Measurements from ENCODE around the gene EIF5. TPM values are rescaled to one million over a fixed set of nuclear protein-coding genes. Genes with fewer than 3 reads are reported as not detected.

Gene EIF5
- 214 and 229 TPM in 2 replicates for total RNA-seq
- long read RNA-seq, full-length matches to known transcripts, result 225 of 447 reads
- long read RNA-seq, partial matches to known transcripts, result 206 of 447 reads
- long read RNA-seq, other reads (novel, unspliced or antisense), result 16 of 447 reads

DNA sequence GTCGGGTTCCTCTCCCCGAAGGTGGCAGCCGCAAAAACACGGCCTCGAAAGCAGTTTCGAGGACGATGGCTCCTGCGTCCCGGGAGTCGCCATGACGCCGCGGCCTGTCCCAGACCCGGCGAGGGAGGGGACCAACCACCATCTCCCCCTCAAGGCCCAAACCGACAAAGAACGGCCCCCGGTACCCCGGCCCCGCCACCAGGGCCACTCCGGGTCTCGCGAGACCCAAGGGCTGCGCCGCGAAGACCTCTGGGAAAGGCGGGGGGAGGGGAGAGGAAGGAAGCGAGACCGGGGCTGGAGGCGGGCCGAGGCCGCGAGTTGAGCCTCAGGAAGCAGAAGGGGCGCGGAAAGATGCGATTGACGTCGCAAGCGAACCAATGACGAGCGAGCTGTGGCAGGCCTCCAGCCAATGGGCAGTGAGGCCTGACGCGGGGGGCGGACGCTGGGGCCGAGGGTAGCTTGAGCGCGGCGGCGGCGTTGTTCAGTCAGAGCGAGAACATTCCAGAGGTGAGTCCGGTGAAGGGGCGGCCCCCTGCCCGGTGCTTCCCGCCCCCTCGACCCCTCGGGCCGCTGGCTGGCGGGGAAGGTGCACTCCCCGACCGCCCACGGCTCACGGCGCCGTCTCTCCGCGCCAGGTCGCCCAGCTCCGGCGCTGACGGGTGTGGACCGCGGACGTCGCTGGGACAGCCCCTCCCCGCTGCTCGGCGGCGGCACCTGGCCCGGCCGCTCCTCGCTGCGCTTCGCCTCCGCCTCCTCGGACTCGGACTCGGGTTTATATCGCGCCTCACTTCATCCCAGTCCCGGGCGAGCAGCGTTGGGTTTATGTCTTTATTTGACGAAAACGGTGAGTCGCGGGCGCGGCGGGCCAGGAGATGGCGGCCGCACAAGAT, at the start of gene EIF5:
EIF5 (plus strand) TSS at position 484 of the 890 bp plus-strand sequence. CDS start 1,624 bp downstream, outside the sequence.
- peaks cover 21% of the 10 kb centered on the region for H3K4me1 Mint-ChIP-seq (ENCODE audit: unreplicated experiment)
- TF ChIP-seq, protein P1, sequence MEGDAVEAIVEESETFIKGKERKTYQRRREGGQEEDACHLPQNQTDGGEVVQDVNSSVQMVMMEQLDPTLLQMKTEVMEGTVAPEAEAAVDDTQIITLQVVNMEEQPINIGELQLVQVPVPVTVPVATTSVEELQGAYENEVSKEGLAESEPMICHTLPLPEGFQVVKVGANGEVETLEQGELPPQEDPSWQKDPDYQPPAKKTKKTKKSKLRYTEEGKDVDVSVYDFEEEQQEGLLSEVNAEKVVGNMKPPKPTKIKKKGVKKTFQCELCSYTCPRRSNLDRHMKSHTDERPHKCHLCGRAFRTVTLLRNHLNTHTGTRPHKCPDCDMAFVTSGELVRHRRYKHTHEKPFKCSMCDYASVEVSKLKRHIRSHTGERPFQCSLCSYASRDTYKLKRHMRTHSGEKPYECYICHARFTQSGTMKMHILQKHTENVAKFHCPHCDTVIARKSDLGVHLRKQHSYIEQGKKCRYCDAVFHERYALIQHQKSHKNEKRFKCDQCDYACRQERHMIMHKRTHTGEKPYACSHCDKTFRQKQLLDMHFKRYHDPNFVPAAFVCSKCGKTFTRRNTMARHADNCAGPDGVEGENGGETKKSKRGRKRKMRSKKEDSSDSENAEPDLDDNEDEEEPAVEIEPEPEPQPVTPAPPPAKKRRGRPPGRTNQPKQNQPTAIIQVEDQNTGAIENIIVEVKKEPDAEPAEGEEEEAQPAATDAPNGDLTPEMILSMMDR (IDR thresholded peaks at IDR 0.05), result peak; percentile 4
- H3K4me3 Mint-ChIP-seq (ENCODE audit: unreplicated experiment), result peak within 1 kb of the TSS; percentile 85
- no peaks in the 10 kb centered on the region for H3K9me3 Mint-ChIP-seq (ENCODE audit: unreplicated experiment)
- no peaks in the 10 kb centered on the region for H3K27me3 Mint-ChIP-seq (ENCODE audit: unreplicated experiment)
- DNase-seq (ENCODE audit: extremely low spot score, unreplicated experiment), result peak; percentile 100
- peaks cover 34% of the 10 kb centered on the region for H3K36me3 Mint-ChIP-seq (ENCODE audit: unreplicated experiment)
- peak within 1 kb of the TSS; percentile 95 for H3K27ac Mint-ChIP-seq (ENCODE audit: unreplicated experiment)

DNA sequence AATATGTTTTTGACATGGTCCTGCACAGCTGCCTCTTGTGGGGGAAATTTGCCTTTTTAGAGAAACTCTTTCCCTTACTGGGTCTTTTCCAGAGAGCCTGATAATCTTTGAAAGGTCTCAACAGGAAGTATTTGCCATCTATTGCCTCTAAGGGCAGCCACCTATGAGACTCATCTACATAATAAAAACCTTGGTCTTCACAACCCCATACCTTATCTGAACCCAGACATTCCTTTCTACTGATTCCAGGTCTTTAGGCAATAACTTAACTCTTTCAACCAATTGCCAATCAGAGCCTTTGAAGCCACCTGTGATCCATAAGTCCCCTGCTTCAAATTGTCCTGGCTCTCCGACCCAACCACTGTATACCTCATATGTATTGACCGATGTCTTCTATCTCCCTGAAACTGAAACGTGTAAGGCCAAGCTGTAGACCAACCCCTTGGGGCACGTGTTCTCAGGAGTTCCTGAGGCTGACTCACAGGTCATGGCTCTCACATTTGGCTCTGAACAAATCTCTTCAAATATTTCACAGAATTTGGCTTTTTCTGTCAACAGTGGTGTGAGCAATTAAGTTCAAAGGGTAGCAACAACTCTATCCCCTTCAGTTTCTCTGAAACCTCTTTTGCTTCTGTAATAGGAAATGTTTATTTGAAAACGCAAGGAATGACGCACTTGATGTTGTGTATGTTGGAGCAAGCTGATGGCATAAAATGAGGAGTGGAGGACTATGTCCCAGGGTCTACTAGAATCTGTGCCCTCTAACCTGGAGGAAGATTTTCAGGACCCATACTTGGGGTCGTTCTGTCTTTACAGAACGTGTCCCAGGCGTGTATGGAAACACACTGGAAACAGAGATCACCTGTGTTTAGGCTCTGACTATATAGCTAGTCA, 49.2 kb upstream of the EIF5 start:
- H3K27ac Mint-ChIP-seq (ENCODE audit: unreplicated experiment), result no peak overlapping the region
- peaks cover 15% of the 10 kb centered on the region for H3K4me1 Mint-ChIP-seq (ENCODE audit: unreplicated experiment)
- peaks cover 43% of the 10 kb centered on the region for H3K27me3 Mint-ChIP-seq (ENCODE audit: unreplicated experiment)
- H3K36me3 Mint-ChIP-seq (ENCODE audit: unreplicated experiment), result no peaks in the 10 kb centered on the region
- peak; percentile 17 for DNase-seq (ENCODE audit: extremely low spot score, unreplicated experiment)
- TF ChIP-seq, protein P1 (IDR thresholded peaks at IDR 0.05), result no peak
- no peaks in the 10 kb centered on the region for H3K9me3 Mint-ChIP-seq (ENCODE audit: unreplicated experiment)
- H3K4me3 Mint-ChIP-seq (ENCODE audit: unreplicated experiment), result no peak overlapping the region

DNA sequence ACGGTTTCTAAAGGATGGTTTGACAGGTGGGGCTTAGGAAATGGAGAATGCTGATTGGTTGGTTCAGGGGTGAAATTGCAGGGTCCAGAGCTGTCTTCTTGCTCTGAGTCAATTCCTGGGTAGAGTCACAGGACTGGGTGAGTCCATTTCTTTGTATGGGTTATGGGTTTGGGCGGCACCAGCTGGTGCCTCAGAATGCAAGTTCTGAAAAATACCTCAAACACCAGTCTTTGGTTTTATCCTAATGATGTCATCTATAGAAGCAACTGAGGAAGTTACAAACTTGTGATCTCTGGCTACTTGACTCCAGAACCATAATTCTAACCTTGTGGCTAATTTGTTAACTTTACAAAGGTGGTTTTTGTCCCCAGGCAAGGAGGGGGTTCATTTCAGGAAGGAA, 47.6 kb upstream of the EIF5 start:
- TF ChIP-seq, protein P1 (IDR thresholded peaks at IDR 0.05), result no peak
- DNase-seq (ENCODE audit: extremely low spot score, unreplicated experiment), result no peak
- Mint-ChIP-seq H3K27ac (ENCODE audit: unreplicated experiment) (no peak overlapping the region), H3K36me3 (ENCODE audit: unreplicated experiment) (no peaks in the 10 kb centered on the region), H3K9me3 (ENCODE audit: unreplicated experiment) (no peaks in the 10 kb centered on the region), H3K4me1 (ENCODE audit: unreplicated experiment) (peaks cover 8% of the 10 kb centered on the region), H3K27me3 (ENCODE audit: unreplicated experiment) (peaks cover 44% of the 10 kb centered on the region), H3K4me3 (ENCODE audit: unreplicated experiment) (no peak overlapping the region)

DNA sequence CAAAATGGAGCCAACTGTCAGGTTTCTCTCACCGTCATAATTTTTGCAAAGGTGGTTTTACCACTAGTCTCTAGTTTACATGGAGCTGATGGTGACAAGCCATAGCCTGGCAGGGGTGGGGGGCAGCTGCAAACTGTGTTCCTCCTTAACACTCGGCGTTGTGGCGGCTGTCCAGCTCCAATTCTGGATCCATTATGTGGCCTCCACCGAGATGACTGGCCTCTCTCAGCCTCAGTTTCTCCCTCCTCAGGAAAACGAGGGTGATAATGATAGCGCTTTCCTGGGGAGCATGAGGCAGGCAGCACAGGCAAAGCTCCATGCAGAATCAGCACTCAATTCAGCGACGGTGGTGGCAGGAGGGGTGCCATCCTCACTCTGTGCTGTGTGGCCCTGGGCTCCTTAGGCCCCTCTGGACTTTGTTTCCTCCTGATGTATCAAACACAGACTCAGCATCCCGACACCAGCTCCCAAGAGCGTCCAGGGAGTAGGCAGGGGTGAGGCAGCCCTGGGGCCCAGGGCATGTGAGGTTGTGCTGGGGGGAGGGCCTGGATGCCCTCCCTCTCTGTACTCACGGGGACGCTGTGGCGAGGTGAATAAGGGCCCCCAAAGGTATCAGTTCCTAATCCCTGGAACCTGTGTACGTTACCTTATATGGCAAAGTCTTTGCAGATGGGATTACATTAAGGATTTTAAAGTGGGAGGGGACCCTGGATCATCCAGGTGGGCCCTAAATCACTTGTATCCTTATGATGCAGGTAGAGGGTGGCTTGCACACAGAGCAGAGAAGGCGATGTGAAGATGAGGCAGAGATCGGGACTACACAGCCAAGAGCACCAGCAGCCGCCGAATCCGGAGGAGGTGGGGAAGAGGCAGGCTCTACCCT, 46.8 kb upstream of the EIF5 start:
- H3K27me3 Mint-ChIP-seq (ENCODE audit: unreplicated experiment), result peaks cover 48% of the 10 kb centered on the region
- no peaks in the 10 kb centered on the region for H3K9me3 Mint-ChIP-seq (ENCODE audit: unreplicated experiment)
- no peaks in the 10 kb centered on the region for H3K36me3 Mint-ChIP-seq (ENCODE audit: unreplicated experiment)
- peak; percentile 54 for DNase-seq (ENCODE audit: extremely low spot score, unreplicated experiment)
- TF ChIP-seq, protein P1 (IDR thresholded peaks at IDR 0.05), result no peak
- H3K4me3 Mint-ChIP-seq (ENCODE audit: unreplicated experiment), result no peak overlapping the region
- peaks cover 2% of the 10 kb centered on the region for H3K4me1 Mint-ChIP-seq (ENCODE audit: unreplicated experiment)
- no peak overlapping the region for H3K27ac Mint-ChIP-seq (ENCODE audit: unreplicated experiment)

Measured in osteocyte (in vitro differentiated cells).